AG09319 (cell line): ENCODE data around the gene RAPGEF6.

ENCODE experiments used
- DNase-seq: peaks from one replicate; pipeline ENCODE4 v3.0.0-alpha.2; 2010; ENCODE audit warnings: low read depth; ENCODE audit errors: extremely low read depth
- TF ChIP-seq, protein P1 (sequence below): IDR thresholded peaks from 2 replicates; pipeline ENCODE4 v1.5.1; 2011; ENCODE audit warnings: low read depth, mild to moderate bottlenecking, inconsistent platforms, low read length, moderate library complexity

The RAPGEF6 gene

GRCh38 chr5:131587541-131587940, 47.5 kb downstream of the RAPGEF6 start:
- DNase-seq = no peak
- TF ChIP-seq, protein P1, sequence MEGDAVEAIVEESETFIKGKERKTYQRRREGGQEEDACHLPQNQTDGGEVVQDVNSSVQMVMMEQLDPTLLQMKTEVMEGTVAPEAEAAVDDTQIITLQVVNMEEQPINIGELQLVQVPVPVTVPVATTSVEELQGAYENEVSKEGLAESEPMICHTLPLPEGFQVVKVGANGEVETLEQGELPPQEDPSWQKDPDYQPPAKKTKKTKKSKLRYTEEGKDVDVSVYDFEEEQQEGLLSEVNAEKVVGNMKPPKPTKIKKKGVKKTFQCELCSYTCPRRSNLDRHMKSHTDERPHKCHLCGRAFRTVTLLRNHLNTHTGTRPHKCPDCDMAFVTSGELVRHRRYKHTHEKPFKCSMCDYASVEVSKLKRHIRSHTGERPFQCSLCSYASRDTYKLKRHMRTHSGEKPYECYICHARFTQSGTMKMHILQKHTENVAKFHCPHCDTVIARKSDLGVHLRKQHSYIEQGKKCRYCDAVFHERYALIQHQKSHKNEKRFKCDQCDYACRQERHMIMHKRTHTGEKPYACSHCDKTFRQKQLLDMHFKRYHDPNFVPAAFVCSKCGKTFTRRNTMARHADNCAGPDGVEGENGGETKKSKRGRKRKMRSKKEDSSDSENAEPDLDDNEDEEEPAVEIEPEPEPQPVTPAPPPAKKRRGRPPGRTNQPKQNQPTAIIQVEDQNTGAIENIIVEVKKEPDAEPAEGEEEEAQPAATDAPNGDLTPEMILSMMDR = no peak

DNA sequence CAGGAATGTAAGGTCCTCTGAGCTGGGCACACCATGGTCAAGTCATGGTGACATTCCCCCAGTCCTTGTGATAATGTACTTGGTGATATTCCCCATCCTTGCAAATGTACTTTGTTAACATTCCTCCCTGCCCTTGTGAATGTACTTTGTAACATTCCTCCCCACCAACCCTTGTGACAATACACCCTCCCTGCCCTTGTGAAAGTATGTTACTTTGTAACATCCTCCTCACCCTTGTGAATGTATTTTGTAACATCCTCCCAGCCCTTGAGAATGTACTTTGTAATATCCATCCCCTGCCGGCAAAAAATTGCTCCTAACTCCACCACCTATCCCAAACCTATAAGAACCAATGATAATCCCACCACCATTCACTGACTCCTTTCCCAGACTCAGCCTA, 53.3 kb downstream of the RAPGEF6 start:
- no peak for DNase-seq
- TF ChIP-seq, protein P1 = no peak

DNA sequence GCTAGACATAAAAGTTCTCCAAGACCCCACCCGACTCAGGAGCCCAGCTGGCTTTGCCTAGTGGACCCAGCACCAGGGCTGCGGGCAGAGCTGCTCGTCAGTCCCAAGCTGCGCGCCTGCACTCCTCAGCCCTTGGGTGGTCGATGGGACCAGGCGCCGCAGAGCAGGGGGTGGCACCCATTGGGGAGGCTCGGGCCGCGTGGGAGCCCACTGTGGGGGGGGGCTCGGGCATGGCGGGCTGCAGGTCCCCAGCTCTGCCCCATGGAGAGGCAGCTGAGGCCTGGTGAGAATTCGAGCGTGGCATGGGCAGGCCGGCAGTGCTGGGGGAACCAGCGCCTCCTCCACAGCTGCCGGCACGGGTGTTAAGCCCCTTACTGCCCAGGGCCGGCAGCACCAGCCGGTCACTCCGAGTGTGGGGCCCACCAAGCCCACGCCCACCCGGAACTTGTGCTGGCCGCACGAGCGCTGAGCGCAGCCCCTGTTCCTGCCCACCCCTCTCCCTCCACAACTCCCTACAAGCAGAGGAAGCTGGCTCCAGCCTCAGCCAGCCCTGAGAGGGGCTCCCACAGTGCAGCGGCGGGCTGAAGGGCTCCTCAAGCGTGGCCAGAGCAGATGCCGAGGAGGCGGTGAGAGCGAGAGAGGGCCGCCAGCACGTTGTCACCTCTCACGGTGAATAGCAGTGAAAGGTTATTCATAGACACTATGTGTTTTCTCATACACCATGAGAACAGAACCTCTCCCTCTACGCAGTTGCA, 54.9 kb downstream of the RAPGEF6 start:
- TF ChIP-seq, protein P1 = no peak
- DNase-seq = no peak

DNA sequence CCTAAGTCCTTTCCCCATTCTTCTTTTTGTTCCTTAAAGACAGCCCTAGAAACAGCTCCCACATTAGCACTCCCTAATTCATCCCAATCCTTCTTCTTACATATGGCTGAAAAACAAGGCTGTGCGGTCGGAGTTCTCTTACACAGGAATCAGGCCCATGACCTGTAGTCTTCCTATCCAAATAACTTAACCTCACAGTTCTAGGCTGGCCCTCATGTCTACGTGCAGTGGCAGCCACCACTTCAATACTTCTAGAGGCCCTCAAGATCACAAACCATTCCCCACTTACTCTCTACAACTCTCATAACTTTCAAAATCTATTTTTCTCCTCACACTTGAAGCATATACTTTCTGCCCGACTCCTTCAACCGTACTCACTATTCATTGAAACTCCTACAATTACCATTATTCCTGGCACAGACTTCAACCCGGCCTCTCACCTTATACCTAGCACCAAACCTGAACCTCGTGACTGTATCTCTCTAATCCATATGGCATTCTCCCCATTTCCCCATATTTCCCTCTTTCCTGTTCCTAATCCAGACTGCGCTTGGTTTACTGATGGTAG, 59.3 kb downstream of the RAPGEF6 start:
- DNase-seq = no peak
- TF ChIP-seq, protein P1 = no peak

GRCh38 chr5:131571669-131572168, 63.3 kb downstream of the RAPGEF6 start:
- no peak for DNase-seq
- TF ChIP-seq, protein P1 = no peak

DNA sequence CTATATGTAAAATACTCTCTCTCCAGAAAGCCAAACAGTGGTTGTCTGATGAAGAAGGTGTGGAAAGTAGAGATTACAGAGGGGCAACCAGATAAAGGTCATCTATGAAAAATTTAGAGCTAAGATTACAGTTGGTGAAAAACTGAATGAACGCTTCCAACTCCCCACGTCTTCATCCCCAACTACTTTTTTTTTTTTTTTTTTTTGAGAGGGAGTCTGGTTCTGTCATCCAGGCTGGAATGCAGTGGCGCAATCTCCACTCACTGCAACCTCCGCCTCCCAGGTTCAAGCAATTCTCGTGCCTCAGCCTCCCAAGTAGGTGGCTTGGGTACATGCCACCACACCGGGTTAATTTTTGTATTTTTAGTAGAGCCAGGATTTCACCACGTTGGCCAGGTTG, 64.3 kb downstream of the RAPGEF6 start:
- no peak for DNase-seq
- TF ChIP-seq, protein P1 = no peak

DNA sequence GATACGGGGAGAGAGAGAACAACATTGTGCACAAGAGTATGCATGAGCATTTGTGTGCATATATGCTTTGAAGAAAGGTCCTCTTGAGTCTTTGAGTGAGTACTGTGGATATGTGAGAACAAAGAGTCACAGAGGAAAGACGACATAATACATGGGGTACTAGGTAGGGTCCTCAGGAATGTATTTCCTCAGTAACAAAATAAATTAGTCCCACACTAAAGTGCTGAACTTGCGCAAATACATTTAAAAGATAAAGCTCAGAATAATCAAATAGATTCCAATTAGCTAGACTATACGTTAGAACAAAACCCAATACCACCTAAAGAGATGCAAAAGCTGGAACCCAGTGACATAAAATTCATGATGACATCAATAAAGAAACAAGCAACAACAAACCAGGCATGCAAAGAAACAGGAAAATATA, 70.8 kb downstream of the RAPGEF6 start:
- no peak for DNase-seq
- TF ChIP-seq, protein P1 = no peak
